UCSD-AML1 (cell line): ENCODE data around the gene ATP5MC2.

Experiments
- DNase-seq: peaks from one replicate; lab custom pipeline; 2025; ENCODE audit not compliant: unreplicated experiment; lab: John Stamatoyannopoulos, UW

The ATP5MC2 gene

DNA sequence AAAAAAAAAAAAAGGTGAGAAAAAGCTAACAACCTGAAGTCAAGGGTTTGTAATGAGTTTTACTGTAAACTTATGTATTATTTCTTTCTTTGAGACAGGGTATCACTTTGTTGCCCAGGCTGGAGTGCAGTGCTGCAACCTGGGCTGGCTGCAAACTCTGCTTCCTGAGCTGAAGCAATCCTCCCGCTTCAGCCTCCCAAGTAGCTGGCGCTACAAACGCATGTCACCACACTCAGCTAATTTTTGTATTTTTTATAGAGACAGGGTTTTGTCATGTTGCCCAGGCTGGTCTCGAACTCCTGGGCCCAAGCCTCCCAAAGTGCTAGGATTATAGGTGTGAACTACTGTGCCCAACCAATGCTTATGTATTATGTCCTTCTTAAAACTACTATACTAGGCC, 58.9 kb downstream of the ATP5MC2 start:
- no peak for DNase-seq
